HG02870 (cell line): ENCODE measurements around the gene TC2N.
"Not testable (repeated sequence)": the region's sequence is repeated elsewhere in the genome, so short reads cannot be mapped to it uniquely, and the experiment has no call there.

Source experiments
- ATAC-seq: cut with Tn5 transposase; IDR thresholded peaks from one replicate; pipeline ENCODE4 v1.9.1; 2021; ENCODE audit warnings: mild to moderate bottlenecking, moderate library complexity; ENCODE audit not compliant: unreplicated experiment

Gene TC2N

DNA sequence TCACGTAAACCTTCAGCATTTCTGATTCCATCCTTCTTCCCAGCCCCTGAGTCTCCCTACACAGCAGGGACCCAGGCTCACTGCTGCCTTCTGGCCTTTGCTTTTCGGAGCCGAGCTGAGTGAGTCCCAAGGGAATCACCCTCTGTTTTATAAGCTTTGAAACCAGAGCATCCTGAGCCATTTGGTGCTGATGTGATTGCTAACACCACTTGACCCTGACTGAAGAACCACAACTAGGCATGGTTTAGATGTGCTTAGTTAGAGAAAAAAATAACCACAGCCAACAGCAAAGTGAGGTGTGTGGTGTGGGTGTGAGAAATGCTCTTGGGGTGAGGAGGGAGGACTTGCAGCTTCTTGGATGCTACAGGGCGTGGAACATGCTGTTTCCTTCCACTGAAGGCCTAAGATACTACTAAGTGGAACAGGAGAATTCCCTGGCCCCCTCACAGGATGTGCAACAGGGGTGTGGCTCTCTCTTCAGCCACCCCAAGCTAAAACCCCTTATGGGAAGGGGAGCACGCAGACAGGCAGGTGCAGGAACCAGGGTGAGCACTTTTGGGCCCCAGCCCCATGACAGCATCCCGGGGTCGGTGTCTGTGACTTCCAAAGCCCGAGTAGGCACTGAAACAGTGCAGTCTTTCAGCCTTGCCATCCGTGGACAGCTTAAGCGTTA, at the start of gene TC2N:
Gene TC2N, minus strand, starts transcription at position 221 of the 673 bp plus-strand sequence. CDS start 53,767 bp downstream, outside the sequence.
- ATAC-seq: no peak

GRCh38 chr14:91912035-91912434, 44.7 kb upstream of the TC2N start:
- no peak for ATAC-seq

GRCh38 chr14:91911474-91912032, 44.2 kb upstream of the TC2N start:
- ATAC-seq: no peak

DNA sequence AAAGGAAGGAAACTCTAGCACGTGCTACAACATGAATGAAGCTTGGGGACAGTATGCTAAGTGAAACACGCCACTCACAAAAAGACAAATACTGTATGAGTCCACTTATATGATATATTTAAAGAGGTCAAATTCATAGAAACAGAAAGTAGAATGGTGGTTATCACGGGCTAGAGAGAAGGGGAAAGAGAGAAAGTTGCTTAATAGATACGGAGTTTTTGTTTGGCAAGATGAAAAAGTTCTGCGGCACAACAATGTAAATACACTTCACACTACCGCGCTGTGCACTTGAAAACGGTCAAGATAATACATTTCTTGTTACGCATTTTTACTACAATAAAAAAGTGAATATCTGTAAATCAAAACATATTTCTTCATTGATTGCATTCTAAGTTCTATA, 42.9 kb upstream of the TC2N start:
- no peak for ATAC-seq

- no peak for ATAC-seq
Measured at GRCh38 chr14:91906374-91906773, 39.0 kb upstream of the TC2N start.

DNA sequence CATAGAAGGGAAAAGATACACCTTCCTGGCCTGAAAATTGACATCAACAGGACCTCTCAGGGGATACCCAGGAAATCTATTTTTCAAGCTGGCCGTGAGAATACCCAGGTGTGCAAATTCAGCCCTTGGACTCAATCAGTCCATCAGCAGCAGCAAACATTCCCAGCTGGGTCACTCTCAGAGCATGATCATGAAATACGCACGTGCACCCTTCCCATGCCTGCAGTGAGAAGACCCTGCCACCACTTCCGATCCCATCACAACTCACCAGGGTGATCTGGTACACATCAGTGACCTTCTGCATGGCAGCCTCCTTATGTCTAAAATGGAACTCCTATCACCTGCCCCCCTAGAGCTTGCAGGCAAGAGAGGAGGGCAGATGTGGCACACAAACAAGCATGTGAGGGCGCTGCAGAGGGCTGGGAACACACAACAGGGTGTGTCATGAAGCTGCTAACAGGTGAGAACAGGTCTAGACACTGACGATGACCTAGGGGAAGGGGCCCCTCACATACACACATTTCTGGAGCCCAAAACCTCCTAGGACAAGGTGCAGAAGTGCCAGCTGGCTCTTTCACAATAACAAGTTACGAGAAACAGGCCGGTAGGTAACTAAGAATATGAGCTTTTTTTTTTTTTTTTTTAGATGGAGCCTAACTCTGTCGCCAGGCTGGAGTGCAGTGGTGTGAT, 37.8 kb upstream of the TC2N start:
- ATAC-seq: no peak

- no peak for ATAC-seq
Measured at GRCh38 chr14:91904483-91904882, 37.1 kb upstream of the TC2N start.

- no peak for ATAC-seq
Measured at GRCh38 chr14:91903070-91903469, 35.7 kb upstream of the TC2N start.

DNA sequence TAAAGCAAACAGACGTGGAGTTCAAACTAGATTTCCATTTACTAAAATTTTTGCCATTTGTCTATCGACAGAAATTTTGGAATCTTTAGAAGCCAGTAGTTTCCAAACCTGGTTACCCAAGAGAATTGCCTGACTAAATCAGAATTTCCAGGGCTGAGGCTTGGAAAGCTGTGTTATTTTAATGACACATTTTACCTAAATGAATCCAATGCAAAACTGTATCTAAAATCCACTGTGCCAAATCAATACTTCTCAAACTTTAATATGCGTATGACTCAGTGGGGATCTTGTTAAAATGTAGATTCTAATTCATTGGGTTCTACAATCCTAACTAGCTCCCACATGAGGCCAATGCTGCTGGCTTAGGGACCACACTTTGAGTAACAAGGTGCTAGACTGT, 35.0 kb upstream of the TC2N start:
- ATAC-seq: no peak

DNA sequence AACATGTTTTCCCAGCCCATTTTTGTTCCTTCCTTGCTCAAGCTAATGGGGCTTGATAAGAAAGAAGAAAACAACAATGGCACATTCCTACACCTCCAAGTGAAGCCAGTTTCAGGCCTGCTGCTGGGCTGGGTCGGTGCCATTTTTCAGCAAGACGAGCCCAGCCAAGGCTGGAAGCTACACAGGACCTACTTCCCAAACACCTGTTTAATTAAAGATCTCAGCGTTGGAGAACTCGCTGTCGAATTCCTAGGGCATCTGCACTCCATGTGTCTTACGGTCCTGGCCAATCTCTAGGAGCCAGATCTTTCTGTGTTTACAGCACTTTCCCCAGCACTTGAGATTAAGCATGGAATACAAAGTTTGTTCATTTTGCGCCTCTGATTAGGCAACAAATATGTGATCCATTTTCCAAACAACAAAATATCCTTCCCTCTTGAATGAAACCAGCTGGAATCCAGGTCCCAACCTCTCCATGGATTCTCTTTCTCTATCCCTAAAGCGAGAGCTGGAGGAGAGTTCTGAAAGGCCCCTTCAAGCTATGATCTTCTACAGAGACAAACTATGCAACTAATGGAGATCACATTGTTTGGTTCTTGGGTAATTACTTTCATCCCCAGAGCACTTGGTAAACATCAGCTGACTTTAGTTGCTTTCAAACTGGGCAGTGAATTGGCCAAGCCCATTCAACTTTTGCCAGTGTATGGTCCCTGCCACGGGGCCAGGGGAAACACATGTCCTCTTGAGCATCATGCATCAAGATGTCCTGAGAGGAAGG, 34.3 kb upstream of the TC2N start:
- ATAC-seq: no peak

DNA sequence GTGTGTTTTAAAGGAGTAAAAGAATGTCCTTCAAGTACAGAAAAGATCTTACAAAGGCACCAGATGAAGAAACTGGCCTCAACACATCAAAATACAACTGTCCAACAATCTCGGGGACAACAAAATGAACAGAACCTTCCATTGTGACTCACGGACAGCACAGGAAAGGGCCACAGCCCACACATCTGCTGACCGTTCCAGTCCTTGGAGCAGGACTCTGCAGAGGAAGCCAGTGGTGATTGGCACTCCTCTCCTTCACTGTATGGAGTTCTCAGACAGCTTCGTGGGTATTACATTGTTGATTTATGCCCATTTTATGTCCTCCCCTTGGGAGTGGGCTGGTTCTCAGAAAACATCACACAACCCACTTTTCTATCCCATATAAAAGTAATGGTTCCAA, 32.5 kb upstream of the TC2N start:
- ATAC-seq: no peak

GRCh38 chr14:91899213-91899612, 31.9 kb upstream of the TC2N start:
- no peak for ATAC-seq

- no peak for ATAC-seq
Measured at GRCh38 chr14:91898372-91898771, 31.0 kb upstream of the TC2N start.

- not testable (repeated sequence) for ATAC-seq
Measured at GRCh38 chr14:91897716-91898115, 30.4 kb upstream of the TC2N start.

GRCh38 chr14:91897106-91897701, 29.9 kb upstream of the TC2N start:
- ATAC-seq: no peak

DNA sequence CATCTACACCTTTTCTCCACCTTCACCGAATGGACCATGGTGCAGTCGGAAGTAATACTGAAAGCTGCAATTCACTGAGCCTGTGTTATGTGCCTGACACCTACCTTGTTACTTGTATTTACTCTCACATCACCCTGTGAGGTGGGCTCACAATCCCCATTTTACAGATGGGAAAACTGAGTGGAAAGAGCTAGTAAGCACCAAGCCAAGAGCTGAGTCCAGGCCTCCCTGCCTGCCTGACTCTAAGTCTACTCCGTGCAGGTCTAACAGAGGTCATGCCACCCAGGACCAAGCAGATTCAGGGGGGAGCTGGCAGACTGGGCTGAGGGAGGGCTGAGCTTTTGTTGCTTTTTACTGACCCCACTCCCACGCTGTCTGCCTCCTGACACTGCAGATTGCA, 29.1 kb upstream of the TC2N start:
- no peak for ATAC-seq

DNA sequence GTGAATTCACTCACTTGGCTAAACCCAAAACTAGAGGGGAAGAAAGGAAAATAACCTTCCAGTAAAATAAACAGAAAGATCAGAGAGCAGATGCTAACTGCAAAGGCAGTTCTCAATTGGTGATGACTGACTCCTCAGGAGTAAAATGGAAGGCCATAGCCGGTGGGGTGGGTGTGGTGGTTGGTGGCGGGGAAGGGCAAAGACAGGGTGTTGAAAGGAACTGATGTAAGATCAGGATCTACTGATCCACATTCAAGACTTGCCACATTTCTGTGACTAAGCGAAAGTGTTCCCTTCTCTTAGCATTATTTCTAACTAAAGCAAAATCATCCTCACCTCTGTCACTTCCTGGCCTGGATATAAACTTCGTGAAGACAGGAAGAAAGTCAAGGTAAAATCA, 26.3 kb upstream of the TC2N start:
- ATAC-seq: no peak

DNA sequence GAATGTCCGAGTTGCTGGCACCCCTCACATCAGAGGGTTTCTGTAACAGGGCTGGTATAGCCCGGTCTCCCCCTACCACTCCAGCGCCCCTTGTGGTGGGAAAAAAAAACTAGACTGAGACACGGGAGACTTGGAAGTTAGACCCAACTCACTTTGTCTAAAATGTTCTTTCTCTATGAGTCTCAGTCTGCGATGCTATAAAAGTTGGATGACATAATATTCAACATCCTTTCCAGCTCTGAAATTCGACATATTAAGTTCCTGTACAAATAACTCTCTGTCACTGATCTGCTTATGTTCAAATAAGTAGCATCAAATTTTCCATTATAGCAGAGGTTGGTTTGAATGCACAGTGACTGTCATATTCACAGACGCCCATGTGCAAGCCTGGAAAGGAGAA, 25.7 kb upstream of the TC2N start:
- no peak for ATAC-seq

DNA sequence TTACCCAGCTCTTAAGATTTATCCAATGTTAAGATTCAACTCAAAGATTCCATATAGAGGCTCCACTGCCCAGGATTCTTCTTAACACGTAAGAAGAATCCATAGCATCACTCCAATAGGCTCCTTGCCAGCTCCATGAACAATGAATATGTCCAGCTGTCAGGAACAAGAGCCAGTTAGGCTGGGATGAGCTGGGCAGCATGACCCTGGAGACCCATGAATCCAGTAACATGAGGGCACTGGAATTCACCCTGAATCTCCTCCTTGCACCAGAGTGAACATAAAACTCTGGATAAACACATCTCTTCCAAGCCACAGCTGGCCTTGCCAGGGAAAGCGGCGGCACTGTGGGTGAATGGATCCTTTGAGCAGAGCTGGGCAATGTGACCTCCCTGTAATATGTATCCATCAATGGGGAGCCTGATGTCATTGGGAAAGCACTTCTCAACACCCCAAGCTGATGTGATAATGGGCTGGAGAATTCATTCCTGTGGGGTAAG, 24.4 kb upstream of the TC2N start:
- ATAC-seq: no peak

DNA sequence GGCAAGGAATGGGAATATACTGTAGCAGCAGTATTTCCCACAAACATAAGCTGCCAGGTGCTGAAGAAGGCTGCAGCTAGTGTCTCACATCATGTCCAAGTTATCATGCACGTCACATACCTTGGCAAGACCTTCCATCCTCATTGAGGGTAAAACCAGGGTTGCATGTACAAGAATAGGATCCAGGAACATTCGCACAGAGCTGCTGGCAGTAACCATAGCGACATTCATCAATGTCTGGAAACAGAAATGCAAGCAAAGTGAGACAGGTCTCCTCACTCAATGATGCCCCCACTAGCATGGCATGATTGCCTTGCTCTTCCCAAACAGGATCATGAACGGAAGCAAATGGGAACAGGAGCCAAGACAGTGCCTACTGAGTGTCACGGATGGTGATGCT, 23.8 kb upstream of the TC2N start:
- no peak for ATAC-seq

- no peak for ATAC-seq
Measured at GRCh38 chr14:91890291-91890749, 23.0 kb upstream of the TC2N start.
